GM19468 (cell line): ENCODE results near the gene SURF1.
"Not testable (repeated sequence)": the region's sequence is repeated elsewhere in the genome, so short reads cannot be mapped to it uniquely, and the experiment has no call there.

Source experiments
- ATAC-seq: cut with Tn5 transposase; IDR thresholded peaks from one replicate; pipeline ENCODE4 v1.9.1; 2021; ENCODE audit warnings: mild to moderate bottlenecking, moderate library complexity, moderate number of reproducible peaks; ENCODE audit not compliant: unreplicated experiment; ENCODE audit errors: extremely low read depth

The SURF1 gene

DNA sequence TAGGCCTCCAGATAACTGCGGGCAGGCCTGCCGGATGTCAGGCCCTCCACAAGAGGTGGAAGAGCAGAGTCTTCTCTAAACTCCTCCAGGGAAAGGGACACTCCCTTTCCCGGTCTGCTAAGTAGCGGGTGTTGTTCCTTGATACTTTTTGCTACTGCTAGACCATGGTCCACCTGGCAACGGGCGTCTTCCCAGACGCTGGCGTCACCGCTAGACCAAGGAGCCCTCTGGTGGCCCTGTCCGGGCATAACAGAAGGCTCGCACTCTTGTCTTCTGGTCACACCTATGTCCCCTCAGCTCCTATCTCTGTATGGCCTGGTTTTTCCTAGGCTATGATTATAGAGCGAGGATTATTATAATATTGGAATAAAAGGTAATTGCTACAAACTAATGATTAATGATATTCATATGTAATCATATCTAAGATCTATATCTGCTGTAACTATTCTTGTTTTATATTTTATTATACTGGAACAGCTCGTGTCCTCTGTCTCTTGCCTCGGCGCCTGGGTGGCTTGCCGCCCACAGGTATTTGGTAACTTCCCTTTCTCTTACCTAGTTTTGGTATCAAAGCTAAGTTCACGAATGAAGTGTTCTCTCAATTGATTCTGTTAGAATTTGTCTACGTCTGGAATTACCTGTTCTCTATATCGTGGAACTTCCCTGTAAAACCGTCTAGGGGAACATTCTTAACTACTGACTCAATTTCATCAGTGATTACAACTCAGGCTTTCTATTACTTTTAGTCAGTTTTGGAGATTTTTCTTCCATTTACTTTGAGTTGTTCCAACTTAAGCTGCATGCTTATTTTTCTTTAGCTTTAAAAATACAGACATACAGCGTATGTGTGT, 26.8 kb downstream of the SURF1 start:
- not testable (repeated sequence) for ATAC-seq

DNA sequence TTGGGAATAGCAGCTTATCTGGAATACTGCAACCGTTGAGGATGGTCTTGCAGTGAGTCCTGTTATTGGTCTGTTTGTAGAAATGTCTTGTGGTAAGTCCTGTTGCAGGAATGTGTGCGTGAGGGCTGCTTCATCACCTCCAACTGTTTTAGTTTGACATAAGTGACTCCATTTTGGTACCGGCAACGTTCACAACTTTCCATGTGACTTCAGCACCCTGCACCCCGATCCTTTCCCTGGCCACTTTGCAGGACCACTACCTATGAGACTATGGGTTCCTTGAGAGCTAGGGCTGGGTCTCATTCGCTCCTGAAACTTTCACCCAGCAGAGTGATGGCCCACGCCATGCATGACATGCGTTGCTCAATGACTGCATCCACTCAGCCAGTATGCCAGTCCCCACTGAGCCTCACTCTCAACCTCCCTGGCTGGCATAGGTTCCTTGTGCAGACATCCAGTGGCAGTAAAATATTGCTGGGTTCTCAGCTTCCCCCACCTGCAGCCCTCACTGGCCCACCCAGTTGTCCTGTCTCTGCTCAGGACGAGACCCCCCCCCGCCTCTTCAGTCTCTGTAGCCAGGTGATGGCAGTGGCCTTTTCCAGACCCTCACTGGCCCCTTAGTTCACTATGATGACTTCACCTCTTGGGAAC, 28.3 kb downstream of the SURF1 start:
- ATAC-seq: no peak

DNA sequence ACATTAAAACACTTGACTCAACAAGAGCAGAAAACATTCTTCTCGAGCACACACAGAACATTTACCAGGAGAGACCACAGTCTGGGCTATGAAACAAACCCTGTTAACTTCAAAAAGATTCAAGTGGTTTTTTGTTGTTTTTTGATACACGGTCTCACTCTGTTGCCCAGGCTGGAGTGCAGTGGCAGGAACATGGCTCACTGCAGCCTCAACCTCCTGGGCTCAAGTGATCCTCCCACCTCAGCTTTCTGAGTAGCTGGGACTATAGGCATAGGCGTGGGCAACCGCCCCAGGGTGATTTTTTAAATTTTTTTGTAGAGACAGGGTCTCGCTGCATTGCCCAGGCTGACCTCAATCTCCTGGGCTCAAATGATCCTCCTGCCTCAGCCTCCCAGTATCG, 29.3 kb downstream of the SURF1 start:
- not testable (repeated sequence) for ATAC-seq

- no peak for ATAC-seq
Measured at GRCh38 chr9:133323991-133324703, 32.1 kb downstream of the SURF1 start.

DNA sequence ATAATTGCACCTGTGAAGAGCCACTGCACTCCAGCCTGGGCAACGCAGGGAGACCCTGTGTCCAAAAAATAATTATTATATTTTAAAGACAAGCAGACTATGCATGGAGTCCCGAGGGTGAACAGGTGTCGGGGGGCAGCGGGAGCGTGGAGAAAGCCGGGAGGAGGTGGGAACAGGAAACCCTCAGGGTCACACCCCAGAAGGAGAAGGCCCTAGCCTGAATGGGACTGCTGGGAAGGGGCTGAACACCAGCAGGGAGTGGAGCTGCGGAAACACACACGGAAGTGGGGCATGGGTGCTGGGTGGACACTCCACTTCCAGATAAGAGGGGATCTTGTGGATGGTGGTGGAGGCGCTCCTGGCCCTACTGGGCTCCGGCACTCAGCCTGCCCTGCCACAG, 33.1 kb downstream of the SURF1 start:
- ATAC-seq: no peak

DNA sequence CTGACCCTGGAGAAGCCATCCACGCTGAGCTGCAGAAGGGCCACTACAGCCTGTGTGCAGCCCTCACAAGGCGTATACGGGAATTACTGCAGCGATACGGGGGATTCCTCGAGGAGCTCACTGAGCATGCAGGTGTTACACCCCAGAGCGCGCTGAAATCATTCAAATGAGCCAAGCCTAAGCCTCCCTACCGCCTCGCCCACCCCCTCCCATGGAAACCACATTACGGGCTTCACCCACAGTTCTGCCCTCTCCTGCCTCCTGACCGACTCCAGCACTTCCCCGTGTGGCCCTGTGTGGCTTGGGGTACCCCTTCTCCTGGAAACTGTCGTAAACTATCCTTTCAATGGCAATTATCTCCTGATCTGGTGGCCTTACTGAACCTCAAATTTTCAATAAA, 33.6 kb downstream of the SURF1 start:
- ATAC-seq: no peak

DNA sequence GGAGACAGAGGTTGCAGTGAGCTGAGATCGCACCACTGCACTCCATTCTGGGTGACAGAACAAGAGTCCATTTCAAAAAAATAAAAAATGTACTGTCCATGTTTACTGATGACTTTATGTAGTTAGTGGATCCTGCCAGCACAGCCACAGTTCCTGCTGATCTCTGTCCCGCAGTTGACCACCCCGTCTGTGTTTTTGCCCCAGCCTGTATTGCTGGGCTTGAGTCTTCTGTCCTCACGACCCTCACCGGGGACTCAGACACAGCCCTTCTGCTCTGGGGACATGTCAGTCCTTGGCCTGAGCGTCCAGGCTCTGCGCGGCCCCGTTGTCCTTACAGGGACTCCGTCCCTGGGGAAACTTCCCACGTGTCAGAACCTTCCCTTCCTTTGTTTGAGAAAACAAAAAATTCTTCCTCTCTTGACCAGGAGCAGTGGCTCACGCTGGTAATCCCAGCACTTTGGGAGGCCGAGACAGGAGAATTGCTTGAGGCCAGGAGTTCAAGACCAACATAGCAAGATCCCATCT, 34.8 kb downstream of the SURF1 start:
- ATAC-seq: no peak

- ATAC-seq: no peak
Measured at GRCh38 chr9:133320421-133320881, 35.8 kb downstream of the SURF1 start.

- not testable (repeated sequence) for ATAC-seq
Measured at GRCh38 chr9:133317551-133317950, 38.7 kb downstream of the SURF1 start.

DNA sequence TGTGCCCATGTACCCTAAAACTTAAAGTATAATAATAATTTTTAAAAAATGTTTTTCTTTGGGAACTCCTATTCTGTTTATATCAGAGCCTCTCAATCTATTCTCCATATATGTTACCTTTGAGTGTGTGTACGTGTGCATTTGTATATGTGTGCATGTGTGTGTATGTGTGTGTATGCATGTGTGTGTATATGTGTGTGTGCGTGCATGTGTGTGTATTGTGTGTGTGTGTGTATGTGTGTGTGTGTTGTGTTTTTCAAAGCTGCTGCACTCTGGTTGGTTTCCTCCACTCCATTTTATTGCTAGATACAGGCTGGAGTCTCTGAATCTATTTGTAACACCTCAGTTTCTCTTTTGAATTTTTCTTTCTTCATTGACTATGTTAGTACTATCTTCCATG, 40.3 kb downstream of the SURF1 start:
- no peak for ATAC-seq

- ATAC-seq: no peak
Measured at GRCh38 chr9:133309608-133310007, 46.7 kb downstream of the SURF1 start.

DNA sequence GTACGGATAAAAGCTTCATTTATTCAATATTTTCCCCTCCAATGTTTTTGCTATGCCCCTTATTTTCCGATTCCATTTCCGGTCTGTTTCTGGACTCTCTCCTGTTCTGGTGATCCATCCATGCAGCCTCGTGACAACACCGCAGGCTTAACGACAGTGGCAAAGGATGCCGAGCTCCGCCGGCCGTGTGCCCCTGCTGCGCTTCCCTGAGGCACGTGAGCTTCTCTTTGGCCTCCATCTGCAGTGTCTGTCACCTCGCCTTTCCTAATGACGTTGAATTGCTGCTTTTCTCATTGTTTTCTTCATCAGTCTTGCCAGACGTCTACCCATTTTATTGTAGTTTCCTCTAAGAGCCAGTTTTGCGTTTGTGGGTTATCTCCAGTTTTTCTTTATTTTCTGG, 49.0 kb downstream of the SURF1 start:
- no peak for ATAC-seq

DNA sequence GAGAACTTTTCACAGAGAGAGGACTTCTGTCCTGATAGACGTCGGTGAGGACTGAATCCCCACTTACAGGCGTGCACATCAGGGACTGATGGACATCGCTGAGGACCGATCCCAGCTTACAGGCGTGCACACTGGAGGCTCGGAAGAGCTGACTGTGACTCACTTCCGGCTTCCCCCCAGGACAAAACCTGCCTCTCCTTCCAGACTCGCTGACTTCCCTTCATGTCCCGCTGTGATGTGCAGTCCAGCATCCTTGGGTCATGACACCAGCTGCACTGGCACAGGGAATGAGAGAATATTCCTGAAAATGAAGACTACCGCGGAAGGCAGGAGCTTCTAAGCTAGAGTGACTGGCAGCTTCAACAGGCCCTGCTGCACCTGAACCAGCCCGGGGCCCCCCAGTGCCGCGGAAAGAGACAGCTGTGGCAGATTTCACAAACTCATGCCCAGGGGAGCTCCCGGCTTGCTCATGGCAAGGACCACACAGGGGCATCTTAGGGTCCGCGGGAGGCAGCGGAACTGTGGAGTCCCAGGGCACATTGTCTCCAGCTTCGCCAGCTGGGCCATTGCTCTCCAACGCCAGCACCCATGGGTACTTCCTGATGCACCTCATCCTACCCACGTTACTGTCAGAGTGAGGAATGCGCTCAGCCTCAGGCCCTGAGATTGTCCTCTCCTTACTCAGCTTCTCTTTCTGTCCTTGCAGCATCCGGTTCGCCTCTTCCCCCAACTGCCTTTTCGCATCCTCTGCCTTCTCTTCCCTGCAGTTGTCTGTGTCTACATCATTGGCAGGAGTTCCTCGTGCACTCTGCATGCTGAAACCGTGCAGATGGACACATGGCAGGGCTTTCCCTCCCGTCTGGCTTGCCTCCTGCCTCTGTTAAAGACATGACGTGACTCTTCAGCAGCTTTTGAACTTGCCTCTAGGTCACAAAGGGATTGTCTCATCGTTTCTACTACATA, 49.8 kb downstream of the SURF1 start:
- ATAC-seq: no peak

DNA sequence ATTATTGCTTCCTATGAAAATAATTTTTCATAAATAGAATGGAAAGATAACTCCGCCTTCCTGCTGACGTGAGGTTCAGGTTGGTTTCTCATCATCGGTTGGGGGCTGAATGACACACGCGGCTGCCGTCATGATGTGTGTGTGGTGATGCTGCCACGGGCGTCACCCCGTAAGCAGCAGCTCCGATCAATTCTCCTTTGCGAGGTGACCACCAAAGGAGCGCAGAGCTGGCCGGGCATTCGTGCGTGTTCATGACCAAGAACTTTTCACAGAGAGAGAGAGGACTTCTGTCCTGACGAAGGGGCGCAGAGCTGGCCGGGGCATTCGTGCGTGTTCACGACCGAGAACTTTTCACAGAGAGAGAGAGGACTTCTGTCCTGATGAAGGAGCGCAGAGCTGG, 50.6 kb downstream of the SURF1 start:
- no peak for ATAC-seq

DNA sequence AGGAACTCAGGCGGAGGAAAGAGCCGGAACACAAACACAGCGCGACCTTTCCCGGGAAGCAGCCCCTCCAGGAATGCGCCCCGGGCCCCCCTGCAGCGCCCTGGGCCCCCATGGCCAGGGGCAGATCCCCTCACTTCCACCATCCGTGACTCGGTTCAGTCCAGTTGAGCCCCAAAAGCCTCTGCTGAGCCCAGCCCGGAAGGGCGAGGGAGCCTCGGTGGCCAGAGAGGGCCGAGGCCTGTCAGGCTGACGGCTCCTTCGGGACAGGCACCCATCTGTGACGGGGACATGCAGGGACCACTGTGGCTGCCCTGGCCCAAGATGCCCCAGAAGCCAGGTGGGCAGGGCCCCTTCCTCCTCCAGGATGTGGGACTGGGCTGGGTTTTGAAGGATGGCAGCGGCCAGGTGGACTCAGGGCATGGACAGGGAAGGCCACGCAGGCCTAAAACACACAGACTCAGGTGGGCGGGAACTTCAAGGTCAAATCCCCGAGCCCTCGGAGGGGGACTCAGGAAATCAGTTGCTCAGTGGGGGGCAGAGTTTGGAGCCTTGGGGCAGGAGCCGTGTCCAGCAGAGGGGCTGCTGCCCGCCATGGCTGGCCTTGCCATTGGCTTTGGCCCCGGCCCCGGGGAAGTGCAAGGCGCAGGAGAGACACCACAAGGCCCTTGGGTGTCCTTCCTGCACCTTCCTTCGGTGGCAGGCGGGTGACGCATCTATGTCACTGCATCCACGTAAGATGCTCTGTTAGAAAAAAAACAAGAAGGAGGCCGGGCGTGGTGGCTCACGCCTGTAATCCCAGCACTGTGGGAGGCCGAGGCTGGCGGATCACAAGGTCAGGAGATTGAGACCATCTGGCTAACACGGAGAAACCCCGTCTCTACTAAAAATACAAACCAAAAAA, 51.6 kb downstream of the SURF1 start:
- no peak for ATAC-seq

DNA sequence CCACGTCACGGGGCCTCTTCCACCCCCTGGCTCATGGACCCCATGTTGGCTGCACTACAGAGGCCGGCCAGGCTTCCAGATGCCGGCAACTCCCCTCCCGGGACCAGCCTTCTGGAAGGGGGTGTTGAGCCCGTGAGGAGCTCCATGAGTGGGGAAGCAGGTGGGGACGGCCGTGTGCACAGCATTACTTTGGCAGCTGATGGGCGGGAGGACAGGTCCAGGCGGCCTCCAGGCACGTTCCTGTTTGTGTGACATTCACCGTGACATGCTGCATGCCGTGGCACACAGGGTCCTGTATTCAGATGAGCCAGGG, 52.2 kb downstream of the SURF1 start:
- ATAC-seq: no peak

DNA sequence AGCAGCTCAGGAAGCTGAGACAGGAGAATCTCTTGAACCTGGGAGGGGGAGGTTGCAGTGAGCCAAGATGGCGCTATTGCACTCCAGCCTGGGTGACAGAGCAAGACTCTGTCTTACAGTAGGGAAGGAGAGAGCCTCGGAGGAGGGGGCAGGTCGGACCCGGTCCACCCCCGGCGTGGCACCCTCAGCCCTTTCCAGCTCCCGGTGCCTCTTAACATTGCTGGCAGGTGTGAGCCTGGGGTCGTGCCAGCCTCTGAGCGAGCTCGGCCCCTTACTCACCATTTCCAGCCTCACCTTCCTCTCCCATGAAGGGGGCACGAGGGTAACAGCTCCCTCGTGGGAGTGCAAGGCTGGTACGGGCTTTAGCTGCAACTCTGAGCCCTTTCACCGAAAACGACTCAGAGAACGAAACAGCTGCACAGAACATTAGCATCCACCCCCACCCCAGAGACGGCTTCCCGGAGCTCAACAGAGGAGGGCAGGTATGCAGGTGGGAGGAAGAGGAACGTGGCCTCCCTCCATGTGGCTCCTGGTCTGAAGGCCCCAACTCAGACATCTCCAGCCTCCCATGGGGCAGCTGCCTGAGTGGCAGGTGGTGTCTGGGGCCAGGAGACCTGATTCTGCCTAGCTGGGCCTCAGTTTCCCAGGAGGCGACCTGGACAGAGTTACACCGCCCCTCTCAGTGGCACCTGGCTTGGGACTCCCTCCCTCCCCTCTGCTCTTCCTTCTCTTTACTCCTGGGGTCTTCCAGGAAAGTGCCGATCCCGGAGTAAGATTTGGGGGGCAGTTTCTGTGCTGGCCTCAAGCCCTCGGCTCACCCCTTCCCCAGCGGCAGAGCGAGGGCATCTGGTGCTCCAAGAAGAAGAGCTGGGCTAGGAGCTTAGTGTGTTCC, 52.8 kb downstream of the SURF1 start:
- ATAC-seq: no peak
